PFSK-1 (cell line): ENCODE measurements around the gene CEACAM6.

ENCODE experiments used
- POLR2AphosphoS5 ChIP-seq: IDR thresholded peaks from 2 replicates; pipeline ENCODE4 v1.6.1; 2012; ENCODE audit warnings: low read depth, mild to moderate bottlenecking, control low read depth, low read length, moderate library complexity
- REST ChIP-seq, 2 experiments: IDR thresholded peaks; 2 replicates each; pipeline versions ENCODE4 v1.6.1 to v1.8.0; 2011 to 2012; ENCODE audit warnings: low read depth in 2 of 2, low read length in 2 of 2, control low read depth in 1 of 2, inconsistent platforms in 1 of 2, mild to moderate bottlenecking in 1 of 2, moderate library complexity in 1 of 2; ENCODE audit not compliant: insufficient read depth in 1 of 2
- SIN3A ChIP-seq: IDR thresholded peaks from 2 replicates; pipeline ENCODE4 v1.6.1; 2012; ENCODE audit warnings: mild to moderate bottlenecking, low read length, moderate library complexity, borderline replicate concordance; ENCODE audit not compliant: insufficient read depth
- TAF1 ChIP-seq: IDR thresholded peaks from 2 replicates; pipeline ENCODE4 v1.6.1; 2012; ENCODE audit warnings: low read length, control low read depth, borderline replicate concordance; ENCODE audit not compliant: insufficient read depth

GRCh38 chr19:41718761-41719160 is 36.6 kb upstream of the CEACAM6 start:
- TF ChIP-seq REST (IDR thresholded peaks at IDR 0.05; ENCODE audit: insufficient read depth in 1 of 2, low read depth in 2 of 2, low read length in 2 of 2) (no peak), TAF1 (no peak), POLR2AphosphoS5 (no peak), SIN3A (no peak)
